HEK293 (cell line): Measurements from ENCODE around the gene LY6G5B.

Experiments used
- CTCF ChIA-PET: fragments of 350-600 bp; formaldehyde crosslinking; extraction: SDS; loops from one replicate; lab custom pipeline; 2021; ENCODE audit warnings: antibody characterized with exemption; lab: Yijun Ruan, JAX
- POLR2A ChIA-PET: fragments of 300-600 bp; formaldehyde crosslinking; extraction: SDS; loops from one replicate; lab custom pipeline; 2020; ENCODE audit warnings: antibody characterized with exemption, inconsistent platforms; lab: Yijun Ruan, JAX
- H3K27ac ChIP-seq: fragments of 200-500 bp; sonication (Bioruptor generic); 2 replicates; pipeline ENCODE4 v1.5.1; 2014; ENCODE audit warnings: low read depth, low read length, control low read depth, inconsistent platforms; ENCODE audit errors: extremely low read depth
- H3K36me3 ChIP-seq, 2 experiments: fragments of 200-500 bp in 1 of 2; sonication (Bioruptor generic) in 1 of 2; 1 replicate in 1 of 2; 2 replicates in 1 of 2; pipeline ENCODE4 v1.5.1; 2014 to 2017; ENCODE audit warnings: inconsistent platforms in 2 of 2, low read length in 2 of 2; ENCODE audit not compliant: control insufficient read depth in 2 of 2, insufficient read depth in 1 of 2
- H3K4me1 ChIP-seq: fragments of 200-500 bp; sonication (Bioruptor generic); 2 replicates; pipeline ENCODE4 v1.5.1; 2014; ENCODE audit warnings: mild to moderate bottlenecking, low read length, inconsistent platforms; ENCODE audit not compliant: control insufficient read depth, insufficient read depth
- H3K4me3 ChIP-seq: 2 replicates; pipeline ENCODE4 v1.5.1; 2011; ENCODE audit warnings: low read depth, mild to moderate bottlenecking, control low read depth, low read length, moderate library complexity
- H3K9me3 ChIP-seq: fragments of 200-500 bp; sonication (Bioruptor generic); 2 replicates; pipeline ENCODE4 v1.5.1; 2014; ENCODE audit warnings: low read depth, low read length, inconsistent platforms; ENCODE audit not compliant: control insufficient read depth, insufficient read depth
- GLIS2 ChIP-seq: fragments of 450-650 bp; formaldehyde crosslinking; IDR thresholded peaks from 2 replicates; pipeline ENCODE4 v1.5.1; 2016; ENCODE audit warnings: missing biosample characterization, missing genetic modification characterization
- KLF8 ChIP-seq: fragments of 450-650 bp; formaldehyde crosslinking; IDR thresholded peaks from 2 replicates; pipeline ENCODE4 v1.5.1; 2016; ENCODE audit warnings: missing biosample characterization, missing genetic modification characterization
- PRDM4 ChIP-seq: fragments of 450-650 bp; formaldehyde crosslinking; IDR thresholded peaks from 2 replicates; pipeline ENCODE4 v1.5.1; 2017; ENCODE audit warnings: missing biosample characterization, missing genetic modification characterization
- ZNF600 ChIP-seq: fragments of 450-650 bp; formaldehyde crosslinking; IDR thresholded peaks from 2 replicates; pipeline ENCODE4 v1.5.1; 2016; ENCODE audit warnings: missing biosample characterization, missing genetic modification characterization
- ZNF747 ChIP-seq: fragments of 450-650 bp; formaldehyde crosslinking; IDR thresholded peaks from 2 replicates; pipeline ENCODE4 v1.5.1; 2016; ENCODE audit warnings: missing biosample characterization, missing genetic modification characterization
- ZSCAN30 ChIP-seq: fragments of 450-650 bp; IDR thresholded peaks from 2 replicates; pipeline ENCODE4 v1.5.1; 2018; ENCODE audit warnings: missing biosample characterization, mild to moderate bottlenecking, missing genetic modification characterization, moderate library complexity
- TF ChIP-seq, protein P1 (sequence below): fragments of 450-650 bp; formaldehyde crosslinking; IDR thresholded peaks from 2 replicates; pipeline ENCODE4 v1.5.1; 2016; ENCODE audit warnings: missing biosample characterization, missing genetic modification characterization, borderline replicate concordance
- TF ChIP-seq, protein P2 (sequence below): fragments of 450-650 bp; formaldehyde crosslinking; IDR thresholded peaks from 2 replicates; pipeline ENCODE4 v1.5.1; 2016; ENCODE audit warnings: missing biosample characterization, missing genetic modification characterization
- TF ChIP-seq, protein P3 (sequence below): fragments of 450-650 bp; formaldehyde crosslinking; IDR thresholded peaks from 2 replicates; pipeline ENCODE4 v1.5.1; 2016; ENCODE audit warnings: missing biosample characterization, missing genetic modification characterization

The LY6G5B gene

DNA sequence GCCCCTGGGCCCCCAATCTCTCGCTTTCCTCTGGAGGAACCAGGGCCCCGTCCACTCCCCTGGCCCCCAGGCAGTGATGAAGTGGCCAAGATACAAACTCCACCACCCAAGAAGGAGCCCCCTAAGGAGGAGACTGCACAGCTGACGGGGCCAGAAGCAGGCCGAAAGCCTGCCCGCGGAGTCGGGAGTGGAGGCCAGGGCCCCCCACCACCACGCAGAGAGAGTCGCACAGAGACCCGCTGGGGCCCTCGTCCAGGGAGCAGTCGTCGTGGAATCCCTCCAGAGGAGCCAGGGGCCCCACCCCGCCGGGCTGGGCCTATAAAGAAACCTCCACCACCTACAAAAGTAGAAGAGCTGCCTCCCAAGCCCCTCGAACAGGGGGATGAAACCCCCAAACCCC, 38.6 kb upstream of the LY6G5B start:
- Histone ChIP-seq H3K4me1 (no peaks in the 10 kb centered on the region), H3K36me3 (peaks cover 68 to 100% of the 10 kb centered on the region in 2 experiments), H3K9me3 (no peaks in the 10 kb centered on the region), H3K27ac (no peak overlapping the region), H3K4me3 (no peak overlapping the region)
- TF ChIP-seq ZNF600 (tag by site-specific recombination) (no peak), GLIS2 (peak; percentile 56)
- ChIA-PET CTCF (no interaction called here), POLR2A (interaction anchor here (0.7 to 11.0 kb wide), 3 partner anchors 5 to 85 kb away, joined by 3 to 123 read pairs (median 4); partner anchors contain the start of genes ATP6V1G2 and GPANK1)

GRCh38 chr6:31631681-31632278, 38.0 kb upstream of the LY6G5B start:
- peaks cover 66 to 100% of the 10 kb centered on the region in 2 experiments for H3K36me3 ChIP-seq
- ChIA-PET CTCF (no interaction called here), POLR2A (interaction anchor here (0.7 to 11.0 kb wide), 3 partner anchors 6 to 85 kb away, joined by 3 to 123 read pairs (median 4); partner anchors contain the start of genes ATP6V1G2 and GPANK1)
- 0 out of 2 replicates have a peak, but pooled peaks have one; percentile 11 for TF ChIP-seq GLIS2
- no peak for TF ChIP-seq KLF8 (tag by site-specific recombination)
- peak; percentile 83 for TF ChIP-seq PRDM4
- TF ChIP-seq, protein P1, sequence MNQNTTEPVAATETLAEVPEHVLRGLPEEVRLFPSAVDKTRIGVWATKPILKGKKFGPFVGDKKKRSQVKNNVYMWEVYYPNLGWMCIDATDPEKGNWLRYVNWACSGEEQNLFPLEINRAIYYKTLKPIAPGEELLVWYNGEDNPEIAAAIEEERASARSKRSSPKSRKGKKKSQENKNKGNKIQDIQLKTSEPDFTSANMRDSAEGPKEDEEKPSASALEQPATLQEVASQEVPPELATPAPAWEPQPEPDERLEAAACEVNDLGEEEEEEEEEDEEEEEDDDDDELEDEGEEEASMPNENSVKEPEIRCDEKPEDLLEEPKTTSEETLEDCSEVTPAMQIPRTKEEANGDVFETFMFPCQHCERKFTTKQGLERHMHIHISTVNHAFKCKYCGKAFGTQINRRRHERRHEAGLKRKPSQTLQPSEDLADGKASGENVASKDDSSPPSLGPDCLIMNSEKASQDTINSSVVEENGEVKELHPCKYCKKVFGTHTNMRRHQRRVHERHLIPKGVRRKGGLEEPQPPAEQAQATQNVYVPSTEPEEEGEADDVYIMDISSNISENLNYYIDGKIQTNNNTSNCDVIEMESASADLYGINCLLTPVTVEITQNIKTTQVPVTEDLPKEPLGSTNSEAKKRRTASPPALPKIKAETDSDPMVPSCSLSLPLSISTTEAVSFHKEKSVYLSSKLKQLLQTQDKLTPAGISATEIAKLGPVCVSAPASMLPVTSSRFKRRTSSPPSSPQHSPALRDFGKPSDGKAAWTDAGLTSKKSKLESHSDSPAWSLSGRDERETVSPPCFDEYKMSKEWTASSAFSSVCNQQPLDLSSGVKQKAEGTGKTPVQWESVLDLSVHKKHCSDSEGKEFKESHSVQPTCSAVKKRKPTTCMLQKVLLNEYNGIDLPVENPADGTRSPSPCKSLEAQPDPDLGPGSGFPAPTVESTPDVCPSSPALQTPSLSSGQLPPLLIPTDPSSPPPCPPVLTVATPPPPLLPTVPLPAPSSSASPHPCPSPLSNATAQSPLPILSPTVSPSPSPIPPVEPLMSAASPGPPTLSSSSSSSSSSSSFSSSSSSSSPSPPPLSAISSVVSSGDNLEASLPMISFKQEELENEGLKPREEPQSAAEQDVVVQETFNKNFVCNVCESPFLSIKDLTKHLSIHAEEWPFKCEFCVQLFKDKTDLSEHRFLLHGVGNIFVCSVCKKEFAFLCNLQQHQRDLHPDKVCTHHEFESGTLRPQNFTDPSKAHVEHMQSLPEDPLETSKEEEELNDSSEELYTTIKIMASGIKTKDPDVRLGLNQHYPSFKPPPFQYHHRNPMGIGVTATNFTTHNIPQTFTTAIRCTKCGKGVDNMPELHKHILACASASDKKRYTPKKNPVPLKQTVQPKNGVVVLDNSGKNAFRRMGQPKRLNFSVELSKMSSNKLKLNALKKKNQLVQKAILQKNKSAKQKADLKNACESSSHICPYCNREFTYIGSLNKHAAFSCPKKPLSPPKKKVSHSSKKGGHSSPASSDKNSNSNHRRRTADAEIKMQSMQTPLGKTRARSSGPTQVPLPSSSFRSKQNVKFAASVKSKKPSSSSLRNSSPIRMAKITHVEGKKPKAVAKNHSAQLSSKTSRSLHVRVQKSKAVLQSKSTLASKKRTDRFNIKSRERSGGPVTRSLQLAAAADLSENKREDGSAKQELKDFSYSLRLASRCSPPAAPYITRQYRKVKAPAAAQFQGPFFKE (tag by site-specific recombination), result no peak
- no peak for TF ChIP-seq ZNF747 (tag by site-specific recombination)
- TF ChIP-seq, protein P2, sequence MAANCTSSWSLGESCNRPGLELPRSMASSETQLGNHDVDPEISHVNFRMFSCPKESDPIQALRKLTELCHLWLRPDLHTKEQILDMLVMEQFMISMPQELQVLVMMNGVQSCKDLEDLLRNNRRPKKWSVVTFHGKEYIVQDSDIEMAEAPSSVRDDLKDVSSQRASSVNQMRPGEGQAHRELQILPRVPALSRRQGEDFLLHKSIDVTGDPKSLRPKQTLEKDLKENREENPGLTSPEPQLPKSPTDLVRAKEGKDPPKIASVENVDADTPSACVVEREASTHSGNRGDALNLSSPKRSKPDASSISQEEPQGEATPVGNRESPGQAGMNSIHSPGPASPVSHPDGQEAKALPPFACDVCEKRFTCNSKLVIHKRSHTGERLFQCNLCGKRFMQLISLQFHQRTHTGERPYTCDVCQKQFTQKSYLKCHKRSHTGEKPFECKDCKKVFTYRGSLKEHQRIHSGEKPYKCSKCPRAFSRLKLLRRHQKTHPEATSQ, result no peak
- no peak for TF ChIP-seq ZSCAN30 (tag by site-specific recombination)
- TF ChIP-seq, protein P3, sequence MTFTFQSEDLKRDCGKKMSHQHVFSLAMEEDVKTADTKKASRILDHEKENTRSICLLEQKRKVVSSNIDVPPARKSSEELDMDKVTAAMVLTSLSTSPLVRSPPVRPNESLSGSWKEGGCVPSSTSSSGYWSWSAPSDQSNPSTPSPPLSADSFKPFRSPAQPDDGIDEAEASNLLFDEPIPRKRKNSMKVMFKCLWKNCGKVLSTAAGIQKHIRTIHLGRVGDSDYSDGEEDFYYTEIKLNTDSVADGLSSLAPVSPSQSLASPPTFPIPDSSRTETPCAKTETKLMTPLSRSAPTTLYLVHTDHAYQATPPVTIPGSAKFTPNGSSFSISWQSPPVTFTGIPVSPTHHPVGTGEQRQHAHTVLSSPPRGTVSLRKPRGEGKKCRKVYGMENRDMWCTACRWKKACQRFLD (tag by site-specific recombination), result no peak
- H3K27ac ChIP-seq, result 0 out of 2 replicates have a peak overlapping the region, but pooled peaks have one; percentile 21
- no peaks in the 10 kb centered on the region for H3K9me3 ChIP-seq
- no peak overlapping the region for H3K4me3 ChIP-seq
- no peaks in the 10 kb centered on the region for H3K4me1 ChIP-seq
